NCI-H1694 treated with DMSO at 0.1 percent for 48 hours (cell line): Measurements from ENCODE around the gene DLGAP3.
A peak's percentile ranks its signal among the peaks of the same experiment; 100 is the strongest.

ENCODE experiments used
- DNase-seq: peaks from one replicate; lab custom pipeline; 2025; lab: John Stamatoyannopoulos, UW

DLGAP3 gene

GRCh38 chr1:34928066-34928696 lies 1.3 kb downstream of the DLGAP3 start:
- DNase-seq, result no peak

- no peak for DNase-seq
Measured at GRCh38 chr1:34927316-34927715, 2.1 kb downstream of the DLGAP3 start.

GRCh38 chr1:34926894-34927293 lies 2.6 kb downstream of the DLGAP3 start:
- DNase-seq, result no peak

- no peak for DNase-seq
Measured at GRCh38 chr1:34926156-34926555, 3.3 kb downstream of the DLGAP3 start.

- DNase-seq, result no peak
Measured at GRCh38 chr1:34925730-34926129, 3.7 kb downstream of the DLGAP3 start.

- DNase-seq, result no peak
Measured at GRCh38 chr1:34924759-34925555, 4.5 kb downstream of the DLGAP3 start.

- DNase-seq, result no peak
Measured at GRCh38 chr1:34923490-34923889, 6.0 kb downstream of the DLGAP3 start.

- no peak for DNase-seq
Measured at GRCh38 chr1:34918977-34919561, 10.4 kb downstream of the DLGAP3 start.

GRCh38 chr1:34918386-34918976 lies 11.0 kb downstream of the DLGAP3 start:
- DNase-seq, result no peak

GRCh38 chr1:34917017-34917416 lies 12.4 kb downstream of the DLGAP3 start:
- DNase-seq, result no peak

- DNase-seq, result no peak
Measured at GRCh38 chr1:34916104-34916503, 13.3 kb downstream of the DLGAP3 start.

- no peak for DNase-seq
Measured at GRCh38 chr1:34915521-34915920, 13.9 kb downstream of the DLGAP3 start.

- DNase-seq, result no peak
Measured at GRCh38 chr1:34914958-34915357, 14.5 kb downstream of the DLGAP3 start.

GRCh38 chr1:34911465-34911864 lies 18.0 kb downstream of the DLGAP3 start:
- no peak for DNase-seq

GRCh38 chr1:34910425-34910824 lies 19.0 kb downstream of the DLGAP3 start:
- DNase-seq, result no peak

GRCh38 chr1:34908369-34908768 lies 21.1 kb downstream of the DLGAP3 start:
- DNase-seq, result no peak

- DNase-seq, result no peak
Measured at GRCh38 chr1:34907487-34908090, 21.9 kb downstream of the DLGAP3 start.

GRCh38 chr1:34906756-34907155 lies 22.7 kb downstream of the DLGAP3 start:
- DNase-seq, result peak; percentile 67

GRCh38 chr1:34906222-34906621 lies 23.2 kb downstream of the DLGAP3 start:
- no peak for DNase-seq

GRCh38 chr1:34905098-34905459 lies 24.4 kb downstream of the DLGAP3 start:
- no peak for DNase-seq

- DNase-seq, result no peak
Measured at GRCh38 chr1:34904236-34905097, 25.0 kb downstream of the DLGAP3 start.

GRCh38 chr1:34901919-34902318 lies 27.5 kb downstream of the DLGAP3 start:
- no peak for DNase-seq
